WTC11 (cell line): ENCODE results near the gene SSTR1. TPM values are rescaled to one million over a fixed set of nuclear protein-coding genes. Genes with fewer than 3 reads are reported as not detected.

Experiments used
- ATAC-seq: fragments of 200-7000 bp; cut with Tn5 transposase; 2 replicates; pipeline ENCODE4 v1.10.0; 2021; ENCODE audit warnings: mild to moderate bottlenecking, moderate library complexity
- CTCF ChIA-PET: fragments of 300-600 bp; sonication (Branson Sonifier 250); formaldehyde crosslinking; loops from one replicate; lab custom pipeline; 2021; ENCODE audit warnings: antibody characterized with exemption; lab: Charles Lee
- POLR2A ChIA-PET: fragments of 350-600 bp; sonication (Branson Sonifier 250); formaldehyde crosslinking; loops from one replicate; lab custom pipeline; 2021; ENCODE audit warnings: antibody characterized with exemption; lab: Charles Lee
- DNase-seq: peaks from one replicate; pipeline ENCODE4 v3.0.0; 2021; ENCODE audit warnings: low spot score
- H3K27ac Mint-ChIP-seq: 2 replicates; pipeline ENCODE4 v1.8.0; 2021; ENCODE audit warnings: mixed read lengths
- H3K27me3 Mint-ChIP-seq: 2 replicates; pipeline ENCODE4 v1.8.0; 2021; ENCODE audit warnings: low read depth, mild to moderate bottlenecking, moderate library complexity, mixed read lengths
- H3K36me3 Mint-ChIP-seq: 2 replicates; pipeline ENCODE4 v1.8.0; 2021; ENCODE audit warnings: mixed read lengths
- H3K4me1 Mint-ChIP-seq: 2 replicates; pipeline ENCODE4 v1.8.0; 2022; ENCODE audit warnings: mixed read lengths
- H3K4me3 Mint-ChIP-seq: 2 replicates; pipeline ENCODE4 v1.8.0; 2021; ENCODE audit warnings: mild to moderate bottlenecking, moderate library complexity, mixed read lengths
- H3K9me3 Mint-ChIP-seq: 2 replicates; pipeline ENCODE4 v1.8.0; 2021; ENCODE audit warnings: mixed read lengths
- AFF4 ChIP-seq: sonication (generic); formaldehyde crosslinking; IDR thresholded peaks from 2 replicates; pipeline ENCODE4 v1.8.1; 2023; ENCODE audit warnings: mild to moderate bottlenecking, missing genetic modification reagents, borderline replicate concordance
- ERG ChIP-seq: fragments of 250-450 bp; sonication (Bioruptor Pico); IDR thresholded peaks from 2 replicates; pipeline ENCODE4 v1.8.0; 2021; ENCODE audit warnings: mild to moderate bottlenecking
- ESRRA ChIP-seq: sonication (generic); formaldehyde crosslinking; IDR thresholded peaks from 2 replicates; pipeline ENCODE4 v1.8.1; 2022; ENCODE audit warnings: mild to moderate bottlenecking, missing genetic modification reagents, borderline replicate concordance
- GRHL2 ChIP-seq: fragments of 250-450 bp; sonication (Bioruptor Pico); IDR thresholded peaks from 2 replicates; pipeline ENCODE4 v1.8.0; 2022; ENCODE audit warnings: mild to moderate bottlenecking, moderate library complexity; ENCODE audit not compliant: insufficient replicate concordance, severe bottlenecking
- HMGA2 ChIP-seq: fragments of 250-450 bp; sonication (Bioruptor Pico); IDR thresholded peaks from 2 replicates; pipeline ENCODE4 v1.4.0; 2021; ENCODE audit warnings: mild to moderate bottlenecking, moderate library complexity
- HMGXB4 ChIP-seq: sonication (generic); formaldehyde crosslinking; IDR thresholded peaks from 2 replicates; pipeline ENCODE4 v1.8.1; 2023; ENCODE audit warnings: mild to moderate bottlenecking, moderate library complexity, missing genetic modification reagents
- KAT7 ChIP-seq: sonication (generic); formaldehyde crosslinking; IDR thresholded peaks from 2 replicates; pipeline ENCODE4 v1.8.1; 2023; ENCODE audit warnings: missing genetic modification reagents, mild to moderate bottlenecking, borderline replicate concordance
- MLX ChIP-seq: sonication (generic); formaldehyde crosslinking; IDR thresholded peaks from 2 replicates; pipeline ENCODE4 v1.8.1; 2023; ENCODE audit warnings: mild to moderate bottlenecking, missing genetic modification reagents, moderate library complexity
- SMAD4 ChIP-seq: sonication (generic); formaldehyde crosslinking; IDR thresholded peaks from 2 replicates; pipeline ENCODE4 v1.8.0; 2022; ENCODE audit warnings: mild to moderate bottlenecking, missing genetic modification reagents
- SP1 ChIP-seq: sonication (generic); formaldehyde crosslinking; conservative IDR thresholded peaks from 2 replicates; pipeline ENCODE4 v1.8.1; 2022; ENCODE audit warnings: missing genetic modification reagents
- TEAD4 ChIP-seq: sonication (generic); formaldehyde crosslinking; IDR thresholded peaks from 2 replicates; pipeline ENCODE4 v1.8.0; 2022; ENCODE audit warnings: mild to moderate bottlenecking, missing genetic modification reagents
- TP53 ChIP-seq: sonication (generic); formaldehyde crosslinking; IDR thresholded peaks from 2 replicates; pipeline ENCODE4 v1.8.1; 2023; ENCODE audit warnings: mild to moderate bottlenecking, missing genetic modification reagents
- ZNF219 ChIP-seq: sonication (generic); formaldehyde crosslinking; IDR thresholded peaks from 2 replicates; pipeline ENCODE4 v1.8.0; 2023; ENCODE audit warnings: missing genetic modification reagents, mild to moderate bottlenecking, borderline replicate concordance
- ZNF281 ChIP-seq: sonication (generic); formaldehyde crosslinking; IDR thresholded peaks from 2 replicates; pipeline ENCODE4 v1.8.0; 2023; ENCODE audit warnings: mild to moderate bottlenecking, missing genetic modification reagents
- ZNF317 ChIP-seq: sonication (generic); formaldehyde crosslinking; IDR thresholded peaks from 2 replicates; pipeline ENCODE4 v1.8.1; 2023; ENCODE audit warnings: low read depth, mild to moderate bottlenecking, moderate library complexity, missing genetic modification reagents, borderline replicate concordance
- ZNF396 ChIP-seq: fragments of 250-450 bp; sonication (Bioruptor Pico); IDR thresholded peaks from 2 replicates; pipeline ENCODE4 v1.8.0; 2021; ENCODE audit warnings: mild to moderate bottlenecking, moderate library complexity, borderline replicate concordance
- ZNF423 ChIP-seq: fragments of 250-450 bp; sonication (Bioruptor Pico); IDR thresholded peaks from 2 replicates; pipeline ENCODE4 v2.1.2; 2022; ENCODE audit warnings: mild to moderate bottlenecking, moderate library complexity
- total RNA-seq: library from RNA; stranded (reverse); gene quantifications from 3 replicates; pipeline ENCODE4 v1.2.3, GENCODE V29; 2021

The SSTR1 gene
- total RNA-seq, 1 experiment from 2014 or later = 1.7 TPM

GRCh38 chr14:38176379-38176778 is 31.3 kb upstream of the SSTR1 start:
- H3K4me1 Mint-ChIP-seq = peaks cover 20% of the 10 kb centered on the region
- peaks cover 30% of the 10 kb centered on the region for H3K9me3 Mint-ChIP-seq
- TF ChIP-seq ZNF396 (CRISPR knock-in tag) = no peak
- TF ChIP-seq ZNF219 (CRISPR knock-in tag) = no peak
- TF ChIP-seq KAT7 (CRISPR knock-in tag) = no peak
- no peak for TF ChIP-seq MLX (CRISPR knock-in tag)
- TF ChIP-seq SP1 (CRISPR knock-in tag) = no peak
- no peak for TF ChIP-seq TP53 (CRISPR knock-in tag)
- no peak for TF ChIP-seq SMAD4 (CRISPR knock-in tag)
- TF ChIP-seq AFF4 (CRISPR knock-in tag) = no peak
- no peak for TF ChIP-seq ZNF281 (CRISPR knock-in tag)
- no peak for TF ChIP-seq ZNF317
- no peak for TF ChIP-seq GRHL2 (CRISPR knock-in tag)
- TF ChIP-seq ZNF423 (CRISPR knock-in tag) = no peak
- TF ChIP-seq ERG (CRISPR knock-in tag) = no peak
- TF ChIP-seq TEAD4 (CRISPR knock-in tag) = no peak
- no peak for TF ChIP-seq ESRRA
- no peak for TF ChIP-seq HMGA2 (CRISPR knock-in tag)
- TF ChIP-seq HMGXB4 (CRISPR knock-in tag) = no peak
- ATAC-seq = no peak
- POLR2A ChIA-PET = no interaction called here
- peaks cover 11% of the 10 kb centered on the region; the same call in 1 of the 2 replicates for H3K27me3 Mint-ChIP-seq
- H3K36me3 Mint-ChIP-seq = peaks cover 28% of the 10 kb centered on the region
- DNase-seq = no peak
- H3K27ac Mint-ChIP-seq = no peak overlapping the region
- CTCF ChIA-PET = no interaction called here
- no peak overlapping the region for H3K4me3 Mint-ChIP-seq
